OCI-LY7 (cell line): ENCODE data around the gene CCDC186. TPM values are rescaled to one million over a fixed set of nuclear protein-coding genes. Genes with fewer than 3 reads are reported as not detected.
"Not testable (repeated sequence)": the region's sequence is repeated elsewhere in the genome, so short reads cannot be mapped to it uniquely, and the experiment has no call there.

Experiments used
- BruUV-seq: library from RNA; stranded (reverse); fragments of 400-500 nt; replicated peaks from 2 replicates; lab custom pipeline; 2021; lab: Mats Ljungman, UMichigan
- CTCF ChIA-PET: fragments of 300-600 bp; sonication (Branson Sonifier 250); formaldehyde crosslinking; loops from one replicate; lab custom pipeline; 2022; ENCODE audit warnings: antibody characterized with exemption; ENCODE audit not compliant: unreplicated experiment; lab: Charles Lee
- POLR2A ChIA-PET: fragments of 300-600 bp; sonication (Branson Sonifier 250); formaldehyde crosslinking; loops from one replicate; lab custom pipeline; 2022; ENCODE audit warnings: antibody characterized with exemption; lab: Charles Lee
- DNase-seq: peaks from one replicate; pipeline ENCODE4 v3.0.0-alpha.2; 2015; ENCODE audit warnings: low spot score
- H2AFZ ChIP-seq: fragments of 200-600 bp; sonication (generic), shearing (Covaris generic); 2 replicates; pipeline ENCODE4 v1.6.1; 2014; ENCODE audit warnings: mild to moderate bottlenecking, antibody characterized with exemption, low read length, moderate library complexity
- H3K27ac ChIP-seq: fragments of 200-600 bp; sonication (generic); 2 replicates; pipeline ENCODE4 v1.5.1; 2014; ENCODE audit warnings: mixed run types, low read depth, mild to moderate bottlenecking, moderate library complexity, low read length, inconsistent platforms; ENCODE audit not compliant: poor library complexity, severe bottlenecking
- H3K36me3 ChIP-seq: fragments of 200-600 bp; sonication (generic); 2 replicates; pipeline ENCODE4 v1.6.1; 2014; ENCODE audit warnings: mild to moderate bottlenecking, antibody characterized with exemption, low read length, moderate library complexity, mixed read lengths; ENCODE audit not compliant: insufficient read depth
- H3K4me1 ChIP-seq: fragments of 200-600 bp; sonication (generic); 2 replicates; pipeline ENCODE4 v1.5.1; 2014; ENCODE audit warnings: mild to moderate bottlenecking, low read length; ENCODE audit not compliant: insufficient read depth, poor library complexity, severe bottlenecking
- H3K4me2 ChIP-seq: fragments of 200-600 bp; sonication (generic); 2 replicates; pipeline ENCODE4 v1.6.1; 2014; ENCODE audit warnings: mild to moderate bottlenecking, low read length
- H3K4me3 ChIP-seq: fragments of 200-600 bp; sonication (generic); 2 replicates; pipeline ENCODE4 v1.5.1; 2014; ENCODE audit warnings: mild to moderate bottlenecking, low read depth, low read length; ENCODE audit not compliant: poor library complexity, severe bottlenecking
- H3K79me2 ChIP-seq: fragments of 200-600 bp; sonication (generic); 2 replicates; pipeline ENCODE4 v1.6.1; 2016; ENCODE audit warnings: low read depth, mild to moderate bottlenecking, low read length, moderate library complexity, mixed read lengths; ENCODE audit not compliant: insufficient read depth
- H3K9me2 ChIP-seq: fragments of 200-600 bp; sonication (generic); 2 replicates; pipeline ENCODE4 v1.6.1; 2016; ENCODE audit warnings: mild to moderate bottlenecking, low read length, mixed read lengths; ENCODE audit not compliant: insufficient read depth
- H3K9me3 ChIP-seq: fragments of 200-600 bp; sonication (generic); 2 replicates; pipeline ENCODE4 v1.6.1; 2014; ENCODE audit warnings: mild to moderate bottlenecking, mixed run types, low read length, mixed read lengths
- H4K20me1 ChIP-seq: fragments of 200-600 bp; sonication (generic); 2 replicates; pipeline ENCODE4 v1.6.1; 2014; ENCODE audit warnings: mild to moderate bottlenecking, antibody characterized with exemption, low read length, moderate library complexity, mixed read lengths; ENCODE audit not compliant: insufficient read depth
- CTCF ChIP-seq: fragments of 200-600 bp; sonication (generic); conservative IDR thresholded peaks from 2 replicates; pipeline ENCODE4 v1.5.1; 2014; ENCODE audit warnings: mild to moderate bottlenecking, antibody characterized with exemption, low read length, moderate library complexity, mixed read lengths
- EZH2phosphoT487 ChIP-seq: fragments of 200-600 bp; sonication (generic); IDR thresholded peaks from 2 replicates; pipeline ENCODE4 v1.6.1; 2018; ENCODE audit warnings: low read depth, borderline replicate concordance, mild to moderate bottlenecking, mixed run types, antibody characterized with exemption, low read length, moderate library complexity, mixed read lengths
- intact Hi-C: fragments of 100-400 bp; cut with micrococcal nuclease; formaldehyde crosslinking; loops from one replicate; pipeline ENCODE4 v1.10.0; 2022; ENCODE audit not compliant: unreplicated experiment
- total RNA-seq, 2 experiments: library from RNA; depleted of rRNA in 1 of 2; stranded (reverse); fragments of >200 nt in 1 of 2; shearing (Covaris generic) in 1 of 2; gene quantifications; 2 replicates each; pipeline ENCODE4 v1.2.3, GENCODE V29; 2014 to 2022

CCDC186 gene
- total RNA-seq, 2 experiments from 2014 or later: 5.3 to 13.1 TPM

- H4K20me1 ChIP-seq: no peaks in the 10 kb centered on the region
- ChIA-PET CTCF (no interaction called here), POLR2A (interaction anchor here (0.8 to 2.5 kb wide), 3 partner anchors 13 to 28 kb away, joined by 3 to 7 read pairs (median 4); no protein-coding TSS in a partner anchor)
- H3K36me3 ChIP-seq: peaks cover 23% of the 10 kb centered on the region
- H3K4me3 ChIP-seq: no peak overlapping the region
- no peaks in the 10 kb centered on the region for H3K79me2 ChIP-seq
- no peak overlapping the region for H3K4me2 ChIP-seq
- no TSS peak for BruUV-seq
- TF ChIP-seq EZH2phosphoT487 (no peak), CTCF (no peak)
- H2AFZ ChIP-seq: no peak overlapping the region
- H3K27ac ChIP-seq: no peak overlapping the region
- H3K4me1 ChIP-seq: no peaks in the 10 kb centered on the region
- no peak for DNase-seq
- H3K9me3 ChIP-seq: no peaks in the 10 kb centered on the region
- H3K9me2 ChIP-seq: no peaks in the 10 kb centered on the region
- intact Hi-C loops: no loop called here
These were observed 30.8 kb downstream of the CCDC186 start for GRCh38 chr10:114143160-114143559.

GRCh38 chr10:114142018-114142417 is 32.0 kb downstream of the CCDC186 start:
- TF ChIP-seq EZH2phosphoT487 (no peak), CTCF (no peak)
- CTCF ChIA-PET: no interaction called here
- no peak overlapping the region for H3K27ac ChIP-seq
- POLR2A ChIA-PET: interaction anchor here (0.5 to 1.0 kb wide), 2 partner anchors 10 to 31 kb away, joined by 3 read pairs; no protein-coding TSS in a partner anchor
- no peaks in the 10 kb centered on the region for H3K79me2 ChIP-seq
- no peak overlapping the region for H2AFZ ChIP-seq
- no peak for DNase-seq
- no peaks in the 10 kb centered on the region for H3K9me3 ChIP-seq
- no peaks in the 10 kb centered on the region for H3K4me1 ChIP-seq
- intact Hi-C loops: no loop called here
- no peaks in the 10 kb centered on the region for H4K20me1 ChIP-seq
- no peak overlapping the region for H3K4me2 ChIP-seq
- H3K9me2 ChIP-seq: no peaks in the 10 kb centered on the region
- H3K36me3 ChIP-seq: peaks cover 12% of the 10 kb centered on the region; the same call in 1 of the 2 replicates
- no peak overlapping the region for H3K4me3 ChIP-seq
- BruUV-seq: no TSS peak

GRCh38 chr10:114140827-114141226 is 33.2 kb downstream of the CCDC186 start:
- H3K27ac ChIP-seq, DNase-seq, H3K4me1 ChIP-seq, H2AFZ ChIP-seq, H3K4me2 ChIP-seq, H3K9me3 ChIP-seq, H3K79me2 ChIP-seq, H3K9me2 ChIP-seq, intact Hi-C loops, H4K20me1 ChIP-seq, BruUV-seq, CTCF ChIA-PET, H3K4me3 ChIP-seq: not testable (repeated sequence)
- H3K36me3 ChIP-seq: peaks cover 14% of the 10 kb centered on the region; the same call in 1 of the 2 replicates
- POLR2A ChIA-PET: interaction anchor here (1.0 to 1.4 kb wide), 2 partner anchors 8 to 10 kb away, joined by 3 to 4 read pairs; no protein-coding TSS in a partner anchor
